ENCODE data around the gene FAH.

Gene FAH

GRCh38 chr15:80152896-80153876 lies at the start of gene FAH:
TSS of gene FAH (plus strand) at chr15:80152999. CDS start at chr15:80153055, 56 bp downstream.
- peaks cover 20 to 24% of the 10 kb centered on the region in 2 experiments for H3K4me1 ChIP-seq (ENCODE audit: control insufficient read depth in 1 of 2, insufficient read depth in 1 of 2, low read depth in 1 of 2, low read length in 1 of 2)
- no peaks in the 10 kb centered on the region for H3K27me3 ChIP-seq
- peak within 1 kb of the TSS; percentile 78 to 81 for H3K4me3 ChIP-seq (ENCODE audit: low read depth in 1 of 2, low read length in 1 of 2)
- peak within 1 kb of the TSS; percentile 77 for H3K27ac ChIP-seq
- H3K36me3 ChIP-seq: no peaks in the 10 kb centered on the region
- H3K9me3 ChIP-seq: no peaks in the 10 kb centered on the region
- no peak for TF ChIP-seq CTCF (IDR thresholded peaks at IDR 0.05)

- H3K9me3 ChIP-seq: no peaks in the 10 kb centered on the region
- no peak for TF ChIP-seq CTCF (IDR thresholded peaks at IDR 0.05)
- H3K4me1 ChIP-seq (ENCODE audit: control insufficient read depth in 1 of 2, insufficient read depth in 1 of 2, low read depth in 1 of 2, low read length in 1 of 2): no peaks in the 10 kb centered on the region
- H3K27me3 ChIP-seq: no peaks in the 10 kb centered on the region
- no peak overlapping the region for H3K27ac ChIP-seq
- H3K4me3 ChIP-seq (ENCODE audit: low read depth in 1 of 2, low read length in 1 of 2): no peak overlapping the region
- H3K36me3 ChIP-seq: peaks cover 5% of the 10 kb centered on the region
Observed at GRCh38 chr15:80105193-80105592, 47.6 kb upstream of the FAH start.

- H3K4me3 ChIP-seq (ENCODE audit: low read depth in 1 of 2, low read length in 1 of 2): no peak overlapping the region
- TF ChIP-seq CTCF (IDR thresholded peaks at IDR 0.05): no peak
Observed at GRCh38 chr15:80105595-80105994, 47.2 kb upstream of the FAH start.

GRCh38 chr15:80106051-80106450 lies 46.7 kb upstream of the FAH start:
- H3K4me3 ChIP-seq (ENCODE audit: low read depth in 1 of 2, low read length in 1 of 2): no peak overlapping the region
- TF ChIP-seq CTCF (IDR thresholded peaks at IDR 0.05): no peak
- H3K27ac ChIP-seq: no peak overlapping the region
- H3K36me3 ChIP-seq: peaks cover 5% of the 10 kb centered on the region
- no peaks in the 10 kb centered on the region for H3K4me1 ChIP-seq (ENCODE audit: control insufficient read depth in 1 of 2, insufficient read depth in 1 of 2, low read depth in 1 of 2, low read length in 1 of 2)
- H3K9me3 ChIP-seq: no peaks in the 10 kb centered on the region
- no peaks in the 10 kb centered on the region for H3K27me3 ChIP-seq

More at GRCh38 chr15:80105595-80105994, 47.2 kb upstream of the FAH start:
- Histone ChIP-seq H3K27me3 (no peaks in the 10 kb centered on the region), H3K9me3 (no peaks in the 10 kb centered on the region), H3K27ac (no peak overlapping the region), H3K4me1 (ENCODE audit: control insufficient read depth in 1 of 2, insufficient read depth in 1 of 2, low read depth in 1 of 2, low read length in 1 of 2) (no peaks in the 10 kb centered on the region), H3K36me3 (peaks cover 5% of the 10 kb centered on the region)

- peaks cover 5% of the 10 kb centered on the region for H3K36me3 ChIP-seq
- no peak for TF ChIP-seq CTCF (IDR thresholded peaks at IDR 0.05)
- H3K9me3 ChIP-seq: no peaks in the 10 kb centered on the region
- H3K27ac ChIP-seq: no peak overlapping the region
- H3K4me1 ChIP-seq (ENCODE audit: control insufficient read depth in 1 of 2, insufficient read depth in 1 of 2, low read depth in 1 of 2, low read length in 1 of 2): peaks cover 0 to 1% of the 10 kb centered on the region in 2 experiments
- no peaks in the 10 kb centered on the region for H3K27me3 ChIP-seq
- H3K4me3 ChIP-seq (ENCODE audit: low read depth in 1 of 2, low read length in 1 of 2): no peak overlapping the region
Observed at GRCh38 chr15:80107204-80107603, 45.6 kb upstream of the FAH start.

Measured in neutrophil (primary cell).